H1 (cell line): ENCODE results near the gene SIGLEC11.

Source experiments
- CEBPB ChIP-seq: IDR thresholded peaks from 2 replicates; pipeline ENCODE4 v1.6.1; 2012; ENCODE audit warnings: low read depth, low read length
- CHD2 ChIP-seq: IDR thresholded peaks from 2 replicates; pipeline ENCODE4 v1.6.1; 2012; ENCODE audit warnings: low read length, improper control_type of control experiment
- CTCF ChIP-seq, 3 experiments: IDR thresholded peaks; 1 replicate in 2 of 3; 2 replicates in 1 of 3; pipeline versions ENCODE4 v1.5.1 to v1.6.1; 2011; ENCODE audit warnings: low read length in 3 of 3, mild to moderate bottlenecking in 3 of 3, inconsistent platforms in 2 of 3, low read depth in 1 of 3, moderate library complexity in 1 of 3; ENCODE audit not compliant: insufficient read depth in 1 of 3; ENCODE audit errors: control extremely low read depth in 1 of 3
- EZH2 ChIP-seq: fragments of 200-600 bp; sonication (generic); IDR thresholded peaks from 2 replicates; pipeline ENCODE4 v1.7.1; 2012; ENCODE audit warnings: low read depth, mild to moderate bottlenecking, moderate library complexity, low read length, inconsistent platforms; ENCODE audit not compliant: severe bottlenecking
- HDAC2 ChIP-seq, 2 experiments: fragments of 300-600 bp in 1 of 2; sonication (generic) in 1 of 2; IDR thresholded peaks; 2 replicates each; pipeline ENCODE4 v1.6.1; 2011 to 2012; ENCODE audit warnings: low read depth in 2 of 2, low read length in 2 of 2, mild to moderate bottlenecking in 2 of 2, moderate library complexity in 2 of 2, borderline replicate concordance in 1 of 2, inconsistent platforms in 1 of 2
- JUND ChIP-seq: IDR thresholded peaks from 2 replicates; pipeline ENCODE4 v1.6.1; 2011; ENCODE audit warnings: mild to moderate bottlenecking, improper control_type of control experiment, low read length
- KDM5A ChIP-seq: fragments of 200-600 bp; IDR thresholded peaks from 2 replicates; pipeline ENCODE4 v1.7.1; 2012; ENCODE audit warnings: mild to moderate bottlenecking, low read length, inconsistent platforms, mixed read lengths
- NRF1 ChIP-seq: IDR thresholded peaks from 2 replicates; pipeline ENCODE4 v1.6.1; 2011; ENCODE audit warnings: mild to moderate bottlenecking, low read depth, low read length, improper control_type of control experiment
- POLR2A ChIP-seq, 2 experiments: IDR thresholded peaks; 1 replicate in 1 of 2; 2 replicates in 1 of 2; pipeline ENCODE4 v1.6.1; 2011; ENCODE audit warnings: low read depth in 2 of 2, low read length in 2 of 2, mild to moderate bottlenecking in 2 of 2; ENCODE audit errors: control extremely low read depth in 1 of 2
- POLR2AphosphoS5 ChIP-seq: IDR thresholded peaks from 2 replicates; pipeline ENCODE4 v1.6.1; 2011; ENCODE audit warnings: low read depth, low read length
- SP1 ChIP-seq: IDR thresholded peaks from 2 replicates; pipeline ENCODE4 v1.6.1; 2011; ENCODE audit warnings: low read depth, low read length
- SP4 ChIP-seq: IDR thresholded peaks from 2 replicates; pipeline ENCODE4 v1.6.1; 2012; ENCODE audit warnings: low read length, inconsistent platforms
- TAF1 ChIP-seq: IDR thresholded peaks from 2 replicates; pipeline ENCODE4 v1.6.1; 2011; ENCODE audit warnings: mild to moderate bottlenecking, low read depth, low read length
- TAF7 ChIP-seq: optimal IDR thresholded peaks from 2 replicates; pipeline ENCODE3; 2011; ENCODE audit warnings: low read depth, mild to moderate bottlenecking, inconsistent platforms, low read length, moderate library complexity, borderline replicate concordance

- TF ChIP-seq CTCF (IDR thresholded peaks at IDR 0.05; ENCODE audit: control extremely low read depth in 1 of 3, insufficient read depth in 1 of 3, low read depth in 1 of 3, low read length in 3 of 3) (no peak), POLR2A (IDR thresholded peaks at IDR 0.05; ENCODE audit: control extremely low read depth in 1 of 2, low read depth in 2 of 2, low read length in 2 of 2) (no peak), CEBPB (no peak), CHD2 (no peak), KDM5A (no peak), EZH2 (no peak), POLR2AphosphoS5 (no peak), NRF1 (no peak), TAF1 (no peak), SP1 (no peak), HDAC2 (IDR thresholded peaks at IDR 0.05; ENCODE audit: borderline replicate concordance in 1 of 2, low read depth in 2 of 2, low read length in 2 of 2) (no peak), TAF7 (no peak), JUND (no peak), SP4 (no peak)
These were observed 25.4 kb upstream of the SIGLEC11 start for GRCh38 chr19:49986354-49986753.
